T-helper 2 cell treated with Interferon-gamma antibody and Interleukin-4, amounts not matched to agents 5 μg/mL and 100 μg/mL, for 36 hours (primary cell): ENCODE data around the gene PNPLA7.
"Not testable (repeated sequence)": the region's sequence is repeated elsewhere in the genome, so short reads cannot be mapped to it uniquely, and the experiment has no call there.

ENCODE experiments used
- DNase-seq: peaks from one replicate; pipeline ENCODE4 v3.0.0; 2021; ENCODE audit warnings: low spot score
- H3K27ac Mint-ChIP-seq: one replicate; pipeline ENCODE4 v1.8.0; 2021; ENCODE audit warnings: mild to moderate bottlenecking, mixed read lengths
- H3K27me3 Mint-ChIP-seq: one replicate; pipeline ENCODE4 v1.8.0; 2021; ENCODE audit warnings: low read depth, mixed read lengths
- H3K36me3 Mint-ChIP-seq: one replicate; pipeline ENCODE4 v1.8.0; 2021; ENCODE audit warnings: low read depth, mixed read lengths
- H3K4me1 Mint-ChIP-seq: one replicate; pipeline ENCODE4 v1.8.0; 2021; ENCODE audit warnings: low read depth, mixed read lengths
- H3K4me3 Mint-ChIP-seq: one replicate; pipeline ENCODE4 v1.8.0; 2022; ENCODE audit warnings: mild to moderate bottlenecking, moderate library complexity, mixed read lengths
- H3K9me3 Mint-ChIP-seq: one replicate; pipeline ENCODE4 v1.8.0; 2021; ENCODE audit warnings: mixed read lengths

Gene PNPLA7

DNA sequence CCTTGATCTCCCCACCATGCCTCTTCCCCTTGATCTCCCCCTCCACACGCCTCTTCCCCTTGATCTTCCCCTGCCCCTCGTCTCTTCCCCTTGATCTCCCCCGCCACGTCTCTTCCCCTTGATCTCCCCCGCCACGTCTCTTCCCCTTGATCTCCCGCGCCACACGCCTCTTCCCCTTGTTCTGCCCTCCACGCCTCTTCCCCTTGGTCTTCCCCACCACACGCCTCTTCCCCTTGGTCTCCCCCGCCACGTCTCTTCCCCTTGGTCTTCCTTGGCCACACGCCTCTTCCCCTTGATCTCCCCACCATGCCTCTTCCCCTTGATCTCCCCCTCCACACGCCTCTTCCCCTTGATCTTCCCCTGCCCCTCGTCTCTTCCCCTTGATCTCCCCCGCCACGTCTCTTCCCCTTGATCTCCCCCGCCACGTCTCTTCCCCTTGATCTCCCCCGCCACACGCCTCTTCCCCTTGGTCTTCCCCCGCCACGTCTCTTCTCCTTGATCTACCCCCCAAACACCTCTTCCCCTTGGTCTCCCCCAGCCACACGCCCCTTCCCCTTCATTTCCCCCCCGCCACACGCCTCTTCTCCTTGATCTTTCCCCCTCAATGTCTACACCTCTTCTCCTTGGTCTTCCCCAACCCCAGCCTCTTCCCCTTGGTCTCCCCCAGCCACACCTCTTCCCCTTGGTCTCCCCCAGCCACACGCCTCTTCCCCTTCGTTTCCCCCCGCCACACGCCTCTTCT lies 98.8 kb downstream of the PNPLA7 start:
- DNase-seq, H3K9me3 Mint-ChIP-seq, H3K4me3 Mint-ChIP-seq, H3K27ac Mint-ChIP-seq, H3K27me3 Mint-ChIP-seq: not testable (repeated sequence)
- Mint-ChIP-seq H3K4me1 (peaks cover 12% of the 10 kb centered on the region), H3K36me3 (peaks cover 19% of the 10 kb centered on the region)

DNA sequence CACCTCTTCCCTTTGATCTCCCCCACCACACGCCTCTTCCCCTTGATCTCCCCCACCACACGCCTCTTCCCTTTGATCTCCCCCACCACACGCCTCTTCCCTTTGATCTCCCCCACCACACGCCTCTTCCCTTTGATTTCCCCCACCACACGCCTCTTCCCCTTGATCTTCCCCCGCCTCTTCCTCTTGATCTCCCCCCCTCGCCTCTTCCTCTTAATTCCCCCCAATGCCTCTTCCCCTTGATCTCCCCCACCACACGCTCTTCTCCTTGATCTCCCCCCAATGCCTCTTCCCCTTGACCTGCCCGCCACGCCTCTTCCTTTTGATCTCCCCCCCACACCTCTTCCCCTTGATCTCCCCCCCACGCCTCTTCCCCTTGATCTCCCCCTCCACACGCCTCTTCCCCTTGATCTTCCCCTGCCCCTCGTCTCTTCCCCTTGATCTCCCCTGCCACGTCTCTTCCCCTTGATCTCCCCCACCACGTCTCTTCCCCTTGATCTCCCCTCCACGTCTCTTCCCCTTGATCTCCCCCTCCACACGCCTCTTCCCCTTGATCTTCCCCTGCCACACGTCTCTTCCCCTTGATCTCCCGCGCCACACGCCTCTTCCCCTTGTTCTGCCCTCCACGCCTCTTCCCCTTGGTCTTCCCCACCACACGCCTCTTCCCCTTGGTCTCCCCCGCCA lies 99.5 kb downstream of the PNPLA7 start:
- H3K4me1 Mint-ChIP-seq, H3K27ac Mint-ChIP-seq, H3K9me3 Mint-ChIP-seq, DNase-seq, H3K27me3 Mint-ChIP-seq: not testable (repeated sequence)
- Mint-ChIP-seq H3K4me3 (peak overlapping the region; percentile 15), H3K36me3 (peaks cover 14% of the 10 kb centered on the region)

DNA sequence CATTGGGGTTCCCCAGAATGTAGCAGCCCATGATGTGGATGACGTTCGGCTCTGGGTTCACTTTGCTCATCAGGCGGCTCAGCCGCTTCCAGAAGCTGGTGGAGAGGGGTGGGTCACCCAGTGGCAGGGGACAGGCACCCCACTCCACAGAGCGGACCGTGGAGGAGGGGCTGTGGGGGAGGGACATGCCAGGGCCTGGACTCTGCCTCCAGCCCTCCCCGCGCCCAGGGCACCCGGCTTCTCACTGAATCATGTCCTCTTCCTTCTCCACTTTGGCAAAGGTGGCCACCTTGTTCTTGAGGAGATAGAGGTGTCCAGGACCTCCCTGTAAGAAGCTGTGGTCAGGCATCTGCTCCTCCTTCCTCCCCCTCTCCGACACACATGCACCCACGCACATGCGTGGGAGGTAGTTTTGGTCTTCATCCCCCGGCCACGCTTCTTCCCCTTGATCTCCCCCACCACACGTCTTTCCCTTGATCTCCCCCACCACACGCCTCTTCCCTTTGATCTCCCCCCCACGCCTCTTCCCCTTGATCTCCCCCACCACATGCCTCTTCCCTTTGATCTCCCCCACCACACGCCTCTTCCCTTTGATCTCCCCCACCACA lies 100.2 kb downstream of the PNPLA7 start:
- Mint-ChIP-seq H3K27me3 (no peaks in the 10 kb centered on the region), H3K4me3 (peak overlapping the region; percentile 17), H3K4me1 (peaks cover 15% of the 10 kb centered on the region), H3K27ac (peak overlapping the region; percentile 52), H3K36me3 (peaks cover 13% of the 10 kb centered on the region), H3K9me3 (no peaks in the 10 kb centered on the region)
- DNase-seq = no peak

- Mint-ChIP-seq H3K4me3 (no peak overlapping the region), H3K27ac (no peak overlapping the region), H3K36me3 (peaks cover 13% of the 10 kb centered on the region), H3K27me3 (no peaks in the 10 kb centered on the region), H3K4me1 (peaks cover 16% of the 10 kb centered on the region), H3K9me3 (no peaks in the 10 kb centered on the region)
- DNase-seq = no peak
These were observed 100.9 kb downstream of the PNPLA7 start for GRCh38 chr9:137449081-137449844.

GRCh38 chr9:137448602-137448962 lies 101.6 kb downstream of the PNPLA7 start:
- peaks cover 3% of the 10 kb centered on the region for H3K27me3 Mint-ChIP-seq

DNA sequence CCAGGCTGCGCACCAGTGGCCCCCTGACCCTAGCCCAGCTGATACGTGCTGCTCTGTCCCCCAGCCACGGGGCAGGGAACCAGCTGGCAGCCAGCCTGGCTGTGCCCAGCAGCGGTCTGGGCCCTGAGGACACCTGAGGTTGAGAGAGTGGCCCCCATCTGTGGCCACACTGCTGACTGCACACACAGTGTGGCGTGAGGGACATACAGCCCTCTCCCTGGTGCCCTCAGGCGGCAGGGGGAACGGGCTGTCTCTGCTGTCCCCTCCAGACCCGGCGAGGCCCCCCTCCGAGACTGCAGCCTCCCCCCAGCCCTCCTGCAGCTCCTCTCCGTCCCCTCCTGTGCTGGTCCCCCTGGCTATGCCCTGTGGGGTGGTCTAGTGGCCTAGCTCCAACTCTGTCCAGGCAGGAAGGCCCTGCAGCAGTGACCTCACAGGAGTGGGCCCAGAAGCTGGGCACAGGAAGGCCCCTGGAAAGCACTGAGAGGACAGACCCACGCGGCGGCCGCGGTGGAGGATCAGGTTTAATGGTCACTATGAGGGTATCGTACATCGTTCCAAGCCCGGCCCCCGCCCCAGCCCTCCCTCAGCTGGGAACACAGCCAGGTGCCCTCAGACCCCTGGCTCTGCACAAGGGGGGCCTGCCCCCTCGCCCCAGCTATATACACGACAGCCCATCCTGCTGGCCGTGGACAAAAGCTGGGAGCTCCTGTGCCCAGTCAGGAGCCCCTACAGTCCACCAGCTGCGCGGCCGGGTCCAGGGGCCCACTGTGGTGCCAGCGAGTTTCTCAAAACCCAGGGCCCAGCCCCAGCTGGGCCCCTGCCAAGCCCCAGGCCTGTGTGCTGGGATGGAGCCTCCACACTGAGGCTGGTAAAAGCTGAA lies 102.2 kb downstream of the PNPLA7 start:
- H3K9me3 Mint-ChIP-seq = no peaks in the 10 kb centered on the region
- no peak overlapping the region for H3K4me3 Mint-ChIP-seq
- no peak overlapping the region for H3K27ac Mint-ChIP-seq
- no peak for DNase-seq
- peaks cover 6% of the 10 kb centered on the region for H3K27me3 Mint-ChIP-seq
- peaks cover 16% of the 10 kb centered on the region for H3K4me1 Mint-ChIP-seq
- H3K36me3 Mint-ChIP-seq = peaks cover 9% of the 10 kb centered on the region

More at GRCh38 chr9:137448602-137448962, 101.6 kb downstream of the PNPLA7 start:
- Mint-ChIP-seq H3K4me3 (no peak overlapping the region), H3K36me3 (peaks cover 10% of the 10 kb centered on the region), H3K27ac (no peak overlapping the region), H3K4me1 (peaks cover 16% of the 10 kb centered on the region), H3K9me3 (no peaks in the 10 kb centered on the region)
- DNase-seq = no peak

DNA sequence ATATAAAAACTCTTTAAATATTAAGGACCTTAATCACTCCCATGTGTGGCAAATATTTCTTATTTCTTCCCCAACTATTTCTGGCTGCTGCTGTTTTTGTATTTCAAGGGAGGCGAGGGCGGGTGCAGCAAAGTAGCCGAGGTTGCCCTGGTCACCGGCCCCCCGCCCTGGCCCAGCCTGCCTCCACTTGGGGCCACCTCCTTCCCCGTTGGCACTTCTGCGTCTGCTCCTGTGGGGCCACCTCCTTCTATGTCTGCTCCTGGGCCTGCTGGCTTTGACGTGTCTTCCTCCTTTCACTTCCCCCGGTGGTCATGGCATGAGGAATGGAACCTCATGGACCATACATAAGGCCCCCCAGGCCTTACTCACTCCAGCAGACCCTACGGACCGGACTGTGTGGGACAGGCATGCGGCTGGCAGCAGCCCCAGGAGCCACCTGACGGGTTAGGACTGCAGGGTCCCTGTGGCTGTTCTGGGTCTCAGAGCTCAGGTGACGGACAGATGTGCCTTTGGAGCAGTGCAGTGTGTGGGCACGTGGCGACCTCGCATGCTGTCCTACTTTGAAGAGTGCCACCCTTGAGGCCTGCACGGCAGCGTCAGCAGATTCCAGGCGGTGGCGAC lies 103.2 kb downstream of the PNPLA7 start:
- Mint-ChIP-seq H3K9me3 (no peaks in the 10 kb centered on the region), H3K27me3 (peaks cover 10% of the 10 kb centered on the region), H3K36me3 (peaks cover 7% of the 10 kb centered on the region), H3K27ac (no peak overlapping the region), H3K4me3 (no peak overlapping the region), H3K4me1 (peaks cover 14% of the 10 kb centered on the region)
- no peak for DNase-seq

- Mint-ChIP-seq H3K36me3 (peaks cover 7% of the 10 kb centered on the region), H3K4me1 (peaks cover 15% of the 10 kb centered on the region), H3K4me3 (no peak overlapping the region), H3K9me3 (no peaks in the 10 kb centered on the region), H3K27me3 (peaks cover 12% of the 10 kb centered on the region), H3K27ac (no peak overlapping the region)
- no peak for DNase-seq
These were observed 104.2 kb downstream of the PNPLA7 start for GRCh38 chr9:137445930-137446431.

GRCh38 chr9:137445275-137445807 lies 104.9 kb downstream of the PNPLA7 start:
- Mint-ChIP-seq H3K27me3 (peaks cover 12% of the 10 kb centered on the region), H3K9me3 (no peaks in the 10 kb centered on the region), H3K36me3 (peaks cover 4% of the 10 kb centered on the region), H3K27ac (peak overlapping the region; percentile 66), H3K4me3 (no peak overlapping the region), H3K4me1 (peaks cover 13% of the 10 kb centered on the region)
- DNase-seq = peak; percentile 79

DNA sequence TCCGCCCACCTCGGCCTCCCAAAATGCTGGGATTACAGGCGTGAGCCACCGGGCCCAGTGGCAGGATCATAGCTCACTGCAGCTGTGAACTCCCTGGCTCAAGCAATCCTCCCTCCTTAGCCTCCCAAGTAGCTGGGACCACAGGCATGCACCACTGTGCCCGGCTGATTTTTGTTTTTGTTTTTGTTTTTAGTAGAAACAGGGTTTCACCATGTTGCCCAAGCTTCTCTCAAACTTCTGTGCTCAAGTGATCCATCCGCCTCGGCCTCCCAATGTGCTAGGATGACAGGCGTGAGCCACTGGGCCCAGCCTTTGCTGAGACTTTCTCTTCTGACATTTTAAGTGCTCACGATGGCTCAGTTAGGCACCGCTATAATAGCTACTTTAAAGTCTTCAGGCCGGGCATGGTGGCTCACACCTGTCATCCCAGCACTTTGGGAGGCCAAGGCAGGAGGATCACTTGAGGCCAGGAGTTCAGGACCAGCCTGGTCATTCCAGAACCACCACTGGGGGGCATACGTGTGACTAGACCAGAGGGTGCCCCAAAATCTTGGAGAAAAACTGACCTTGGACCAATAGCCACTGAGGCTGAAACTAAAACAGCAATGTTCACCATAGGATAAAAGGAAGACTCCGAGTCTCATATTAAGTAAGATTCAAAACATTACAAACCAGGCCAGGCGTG lies 106.0 kb downstream of the PNPLA7 start:
- peaks cover 11% of the 10 kb centered on the region for H3K4me1 Mint-ChIP-seq
- H3K27me3 Mint-ChIP-seq = peaks cover 15% of the 10 kb centered on the region
- no peak for DNase-seq
- no peaks in the 10 kb centered on the region for H3K9me3 Mint-ChIP-seq
- H3K4me3 Mint-ChIP-seq = no peak overlapping the region
- H3K27ac Mint-ChIP-seq = no peak overlapping the region
- peaks cover 1% of the 10 kb centered on the region for H3K36me3 Mint-ChIP-seq

- Mint-ChIP-seq H3K4me1 (peaks cover 9% of the 10 kb centered on the region), H3K9me3 (no peaks in the 10 kb centered on the region), H3K36me3 (no peaks in the 10 kb centered on the region), H3K27me3 (peaks cover 15% of the 10 kb centered on the region), H3K4me3 (peak overlapping the region; percentile 78), H3K27ac (no peak overlapping the region)
- no peak for DNase-seq
These were observed 108.3 kb downstream of the PNPLA7 start for GRCh38 chr9:137441935-137442321.

DNA sequence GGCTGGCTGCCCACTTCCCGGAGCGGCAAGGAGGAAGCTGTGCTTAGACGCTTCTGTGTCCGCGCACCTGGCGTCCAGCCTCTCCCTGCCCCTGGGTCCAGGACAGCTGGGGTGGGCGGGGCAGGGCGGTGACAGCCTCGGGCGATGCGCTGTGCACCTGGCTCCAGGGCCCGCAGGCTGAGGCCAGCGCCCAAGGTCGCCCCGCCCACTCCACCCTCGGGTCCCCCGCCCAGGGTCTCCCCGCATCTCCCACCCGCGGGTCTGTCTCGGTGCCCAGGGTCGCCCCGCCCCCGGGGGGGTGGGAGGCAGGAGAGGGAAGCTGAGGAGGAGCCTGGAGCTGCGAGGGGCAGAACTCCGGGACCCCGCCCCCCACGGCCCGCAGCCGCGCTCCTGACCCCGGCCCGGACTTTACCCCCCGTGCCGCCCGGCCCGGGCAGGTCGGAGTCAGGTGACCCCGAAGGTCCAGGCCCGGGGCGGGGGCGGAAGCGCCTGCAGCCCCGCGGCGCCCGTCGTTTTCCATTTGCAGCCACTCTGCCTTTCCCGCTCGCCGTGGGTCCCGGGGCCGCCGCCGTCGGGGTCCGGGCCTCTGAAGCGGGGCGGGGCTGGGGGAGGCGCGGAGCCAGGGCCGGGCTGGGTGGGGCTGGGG lies 108.8 kb downstream of the PNPLA7 start, which contains the start of gene ENTPD8:
TSS of gene ENTPD8 (minus strand) at position 69 of the 646 bp plus-strand sequence. CDS start 3,072 bp downstream, outside the sequence.
- Mint-ChIP-seq H3K27me3 (peaks cover 15% of the 10 kb centered on the region), H3K27ac (no peak within 1 kb of the TSS), H3K9me3 (no peaks in the 10 kb centered on the region), H3K4me1 (peaks cover 9% of the 10 kb centered on the region), H3K4me3 (peak within 1 kb of the TSS; percentile 78), H3K36me3 (no peaks in the 10 kb centered on the region)
- no peak for DNase-seq
